Activated T-helper 1 cell treated with anti-CD3 and anti-CD28 coated beads, Interleukin-12 subunit alpha, Interleukin-12 subunit beta, Interleukin-2, Interleukin-4 antibody, amounts not matched to agents 30 ng/mL and 10 ng/mL and 1 ng/mL, durations not matched to agents 14 hours and 24 hours and 36 hours (primary cell): ENCODE data around the gene IRX6. TPM values are rescaled to one million over a fixed set of nuclear protein-coding genes. Genes with fewer than 3 reads are reported as not detected.

ENCODE experiments used
- DNase-seq: peaks from one replicate; pipeline ENCODE4 v3.0.0; 2021; ENCODE audit warnings: low spot score
- H3K27ac Mint-ChIP-seq: one replicate; pipeline ENCODE4 v1.8.0; 2021; ENCODE audit warnings: mild to moderate bottlenecking, mixed read lengths
- H3K27me3 Mint-ChIP-seq: one replicate; pipeline ENCODE4 v1.8.0; 2022; ENCODE audit warnings: mild to moderate bottlenecking, moderate library complexity, mixed read lengths; ENCODE audit not compliant: insufficient read depth
- H3K36me3 Mint-ChIP-seq: one replicate; pipeline ENCODE4 v1.8.0; 2021; ENCODE audit warnings: low read depth, mixed read lengths
- H3K4me1 Mint-ChIP-seq: one replicate; pipeline ENCODE4 v1.8.0; 2021; ENCODE audit warnings: low read depth, mixed read lengths
- H3K4me3 Mint-ChIP-seq: one replicate; pipeline ENCODE4 v1.8.0; 2021; ENCODE audit warnings: mild to moderate bottlenecking, moderate library complexity, mixed read lengths
- H3K9me3 Mint-ChIP-seq: one replicate; pipeline ENCODE4 v1.8.0; 2021; ENCODE audit warnings: mixed read lengths
- intact Hi-C: fragments of 100-400 bp; cut with micrococcal nuclease; formaldehyde crosslinking; loops from one replicate; pipeline ENCODE4 v1.15.1; 2024
- total RNA-seq: library from RNA; stranded (reverse); gene quantifications from 2 replicates; pipeline ENCODE4 v1.2.3, GENCODE V29; 2022

The IRX6 gene
- total RNA-seq = not detected in 2 replicates

DNA sequence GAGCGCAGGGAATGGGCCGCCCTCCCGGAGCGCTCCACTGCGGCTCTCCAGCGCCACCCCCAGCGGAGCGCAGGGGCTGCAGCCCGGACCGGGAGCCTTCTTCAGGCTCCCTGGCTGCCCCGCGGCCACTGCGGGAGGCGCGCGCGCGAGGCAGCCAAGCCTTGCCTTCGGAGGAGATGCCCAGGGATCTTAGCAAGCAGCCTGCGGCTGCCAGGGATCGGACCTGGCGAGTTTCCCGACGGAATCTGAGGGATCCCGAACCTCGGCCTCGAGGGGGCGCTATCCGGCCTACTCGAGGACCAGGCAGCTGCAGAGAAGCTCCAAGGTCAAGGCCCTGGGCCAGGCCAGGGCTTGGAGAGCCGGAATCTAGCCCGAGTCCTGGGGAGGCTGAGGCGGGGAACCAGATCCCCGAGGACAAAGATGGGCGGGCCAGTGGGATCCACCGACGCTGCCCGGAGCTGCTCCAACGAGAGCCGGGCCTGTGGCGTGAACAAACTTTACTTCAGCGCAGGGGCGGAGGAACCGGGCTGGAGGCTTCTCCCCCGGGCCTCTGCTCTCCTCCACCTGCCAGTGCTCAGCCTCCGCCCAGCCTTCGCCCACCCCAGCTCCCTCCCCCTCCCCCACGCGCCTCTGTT, at the start of gene IRX6:
Gene IRX6, plus strand, starts transcription at position 567 of the 635 bp plus-strand sequence. CDS start 889 bp downstream, outside the sequence.
- intact Hi-C loops = no loop called here
- H3K27me3 Mint-ChIP-seq = peaks cover 37% of the 10 kb centered on the region
- DNase-seq = no peak

DNA sequence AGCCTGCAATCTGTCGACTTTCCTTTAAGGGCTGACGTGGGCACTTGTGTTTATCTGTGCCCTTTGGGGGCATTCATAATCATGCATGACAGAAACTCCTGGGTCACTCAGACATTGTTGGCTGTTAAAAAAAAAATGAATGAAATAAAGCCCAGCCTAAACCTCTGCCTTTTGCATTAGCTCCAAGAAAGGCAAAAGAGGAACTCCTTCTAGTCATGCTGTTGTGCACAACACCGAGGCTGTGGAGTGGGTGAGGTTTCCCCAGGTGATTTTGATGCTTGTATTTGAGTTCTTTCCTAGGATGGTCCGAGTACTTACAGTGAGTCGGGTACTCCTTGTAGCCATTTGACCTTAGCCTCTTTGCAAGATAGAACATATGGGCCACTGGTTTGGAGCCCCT, 49.6 kb upstream of the IRX6 start:
- H3K27me3 Mint-ChIP-seq = no peaks in the 10 kb centered on the region
- H3K9me3 Mint-ChIP-seq = no peaks in the 10 kb centered on the region
- intact Hi-C loops = no loop called here
- no peak overlapping the region for H3K27ac Mint-ChIP-seq
- no peaks in the 10 kb centered on the region for H3K36me3 Mint-ChIP-seq
- no peak overlapping the region for H3K4me3 Mint-ChIP-seq
- no peaks in the 10 kb centered on the region for H3K4me1 Mint-ChIP-seq
- no peak for DNase-seq

More for the DNA sequence above, at the start of gene IRX6:
- no peaks in the 10 kb centered on the region for H3K9me3 Mint-ChIP-seq
- H3K36me3 Mint-ChIP-seq = no peaks in the 10 kb centered on the region
- peaks cover 4% of the 10 kb centered on the region for H3K4me1 Mint-ChIP-seq
- no peak within 1 kb of the TSS for H3K4me3 Mint-ChIP-seq
- H3K27ac Mint-ChIP-seq = no peak within 1 kb of the TSS

DNA sequence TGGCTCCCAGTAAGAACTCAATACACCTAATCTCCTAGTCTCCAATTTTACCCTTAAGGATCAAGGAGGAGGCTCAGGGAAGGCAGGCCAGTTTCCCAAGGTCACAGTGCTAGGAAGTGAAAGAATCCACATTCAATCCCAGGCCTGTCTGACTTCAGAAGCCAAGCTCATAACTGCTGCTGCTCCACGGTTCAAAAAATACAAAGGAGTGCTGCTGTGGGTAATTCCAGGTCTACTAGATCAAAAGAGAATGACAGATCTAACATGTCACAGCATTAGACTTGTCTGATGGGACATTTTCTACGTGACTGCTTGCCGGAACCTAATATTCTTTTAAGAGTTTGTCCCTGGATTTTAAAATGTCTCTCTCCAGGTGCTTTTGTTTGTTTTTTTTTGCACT, 48.8 kb upstream of the IRX6 start:
- Mint-ChIP-seq H3K27ac (no peak overlapping the region), H3K36me3 (no peaks in the 10 kb centered on the region), H3K27me3 (no peaks in the 10 kb centered on the region), H3K4me3 (no peak overlapping the region), H3K4me1 (no peaks in the 10 kb centered on the region), H3K9me3 (no peaks in the 10 kb centered on the region)
- no peak for DNase-seq
- intact Hi-C loops = no loop called here

DNA sequence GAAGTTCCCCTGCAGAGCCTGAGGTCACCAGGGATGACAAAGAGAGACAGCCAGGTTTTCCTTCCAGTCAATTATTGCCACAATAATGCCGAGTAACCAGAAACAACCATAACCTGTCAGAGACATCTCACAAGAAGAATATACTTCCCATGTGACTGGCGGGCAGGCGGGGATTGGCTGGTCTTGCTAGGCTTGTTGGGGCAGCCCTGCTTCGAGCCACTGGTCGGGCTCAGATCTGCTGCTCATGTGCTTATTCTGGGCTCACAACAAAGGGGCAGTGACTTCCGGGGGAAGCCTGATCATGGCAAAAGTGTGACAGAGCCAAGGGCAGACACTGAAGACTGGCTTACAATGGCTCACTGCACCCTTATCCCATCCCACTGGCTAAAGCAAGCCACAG, 48.1 kb upstream of the IRX6 start:
- Mint-ChIP-seq H3K4me3 (no peak overlapping the region), H3K27ac (no peak overlapping the region), H3K9me3 (no peaks in the 10 kb centered on the region), H3K27me3 (no peaks in the 10 kb centered on the region), H3K4me1 (no peaks in the 10 kb centered on the region), H3K36me3 (no peaks in the 10 kb centered on the region)
- intact Hi-C loops = no loop called here
- no peak for DNase-seq

DNA sequence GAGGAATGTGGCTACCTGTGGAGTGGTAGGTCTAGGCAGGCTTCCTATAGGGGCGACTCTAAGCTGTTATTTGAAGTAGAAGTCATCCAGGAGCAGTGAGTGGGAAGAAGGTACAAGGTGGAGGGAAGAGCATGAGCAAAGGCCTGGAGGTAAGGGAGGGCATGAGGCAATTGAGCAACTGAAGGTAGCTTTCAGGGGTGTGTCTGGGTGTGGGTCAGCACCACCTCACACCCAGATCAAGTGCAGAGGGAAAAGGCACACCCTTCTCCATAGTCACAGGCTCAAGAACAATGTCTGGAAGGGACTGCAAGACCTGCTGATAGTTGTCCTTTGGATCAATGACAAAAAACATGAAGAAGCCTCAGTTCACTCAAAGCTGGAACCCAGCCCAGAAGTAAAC, 46.5 kb upstream of the IRX6 start:
- no peaks in the 10 kb centered on the region for H3K36me3 Mint-ChIP-seq
- DNase-seq = no peak
- H3K9me3 Mint-ChIP-seq = no peaks in the 10 kb centered on the region
- no peak overlapping the region for H3K27ac Mint-ChIP-seq
- no peak overlapping the region for H3K4me3 Mint-ChIP-seq
- intact Hi-C loops = no loop called here
- H3K4me1 Mint-ChIP-seq = no peaks in the 10 kb centered on the region
- no peaks in the 10 kb centered on the region for H3K27me3 Mint-ChIP-seq

DNA sequence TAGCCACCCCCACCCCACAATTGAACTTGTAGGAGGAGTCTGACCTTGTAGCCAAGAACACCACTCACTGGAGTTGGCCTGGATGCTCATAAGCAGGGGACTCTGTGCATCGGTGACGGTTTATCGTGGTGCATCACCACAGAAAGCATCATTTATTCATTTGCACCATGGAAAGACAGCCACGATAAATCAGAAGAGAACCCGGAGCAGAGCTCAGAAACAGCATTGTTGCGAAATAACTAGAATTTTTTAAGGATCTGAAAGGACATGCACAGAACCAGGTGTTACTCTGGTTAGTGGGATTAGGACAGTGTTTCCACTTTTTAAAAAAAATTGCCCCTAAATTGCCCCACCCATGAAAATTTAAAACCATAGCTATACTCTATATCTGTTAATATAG, 44.4 kb upstream of the IRX6 start:
- Mint-ChIP-seq H3K27ac (no peak overlapping the region), H3K4me3 (no peak overlapping the region), H3K9me3 (no peaks in the 10 kb centered on the region), H3K4me1 (no peaks in the 10 kb centered on the region), H3K36me3 (no peaks in the 10 kb centered on the region), H3K27me3 (no peaks in the 10 kb centered on the region)
- no peak for DNase-seq
- intact Hi-C loops = no loop called here

DNA sequence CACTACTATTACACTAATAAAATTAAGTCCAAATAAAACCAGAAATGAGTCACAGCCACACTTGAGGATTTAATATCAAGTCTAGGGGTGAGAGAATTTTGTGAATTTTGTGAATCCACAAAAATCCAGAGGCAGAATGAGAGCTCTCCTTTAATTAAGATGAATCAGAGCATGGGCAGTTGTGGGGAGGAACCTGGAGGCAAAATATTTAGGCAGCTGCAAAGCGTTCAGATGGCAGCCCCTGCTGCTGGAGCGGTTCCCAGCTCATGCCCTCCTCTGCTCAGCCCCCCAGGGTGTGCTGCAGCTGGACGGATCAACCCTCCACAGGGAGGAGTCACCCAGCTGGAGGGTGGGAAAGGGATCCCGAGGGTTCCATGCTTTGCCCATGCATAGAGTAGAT, 43.4 kb upstream of the IRX6 start:
- H3K4me3 Mint-ChIP-seq = no peak overlapping the region
- no peaks in the 10 kb centered on the region for H3K36me3 Mint-ChIP-seq
- DNase-seq = no peak
- H3K4me1 Mint-ChIP-seq = no peaks in the 10 kb centered on the region
- no peaks in the 10 kb centered on the region for H3K27me3 Mint-ChIP-seq
- no peak overlapping the region for H3K27ac Mint-ChIP-seq
- no peaks in the 10 kb centered on the region for H3K9me3 Mint-ChIP-seq
- intact Hi-C loops = no loop called here

DNA sequence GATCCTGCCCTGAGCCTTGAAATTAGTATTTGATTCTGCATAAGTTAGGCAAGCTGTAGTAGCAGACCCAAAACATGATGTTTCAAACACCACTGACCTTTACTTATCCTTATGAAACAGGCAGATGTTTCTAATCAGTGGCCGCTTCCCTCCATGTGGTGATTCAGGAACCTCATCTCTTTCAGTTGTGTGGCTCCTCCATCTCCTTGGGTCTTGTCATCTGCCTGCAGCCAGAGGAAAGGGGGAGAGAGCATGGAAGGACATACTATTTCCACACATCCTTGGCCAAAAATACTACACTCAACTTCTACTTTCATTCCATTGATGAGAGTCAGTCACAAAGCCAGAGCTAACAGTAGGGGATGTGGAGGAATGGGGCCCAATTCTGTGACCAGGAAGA, 41.6 kb upstream of the IRX6 start:
- DNase-seq = no peak
- intact Hi-C loops = no loop called here
- Mint-ChIP-seq H3K27ac (no peak overlapping the region), H3K9me3 (peaks cover 5% of the 10 kb centered on the region), H3K36me3 (no peaks in the 10 kb centered on the region), H3K27me3 (no peaks in the 10 kb centered on the region), H3K4me3 (no peak overlapping the region), H3K4me1 (no peaks in the 10 kb centered on the region)

DNA sequence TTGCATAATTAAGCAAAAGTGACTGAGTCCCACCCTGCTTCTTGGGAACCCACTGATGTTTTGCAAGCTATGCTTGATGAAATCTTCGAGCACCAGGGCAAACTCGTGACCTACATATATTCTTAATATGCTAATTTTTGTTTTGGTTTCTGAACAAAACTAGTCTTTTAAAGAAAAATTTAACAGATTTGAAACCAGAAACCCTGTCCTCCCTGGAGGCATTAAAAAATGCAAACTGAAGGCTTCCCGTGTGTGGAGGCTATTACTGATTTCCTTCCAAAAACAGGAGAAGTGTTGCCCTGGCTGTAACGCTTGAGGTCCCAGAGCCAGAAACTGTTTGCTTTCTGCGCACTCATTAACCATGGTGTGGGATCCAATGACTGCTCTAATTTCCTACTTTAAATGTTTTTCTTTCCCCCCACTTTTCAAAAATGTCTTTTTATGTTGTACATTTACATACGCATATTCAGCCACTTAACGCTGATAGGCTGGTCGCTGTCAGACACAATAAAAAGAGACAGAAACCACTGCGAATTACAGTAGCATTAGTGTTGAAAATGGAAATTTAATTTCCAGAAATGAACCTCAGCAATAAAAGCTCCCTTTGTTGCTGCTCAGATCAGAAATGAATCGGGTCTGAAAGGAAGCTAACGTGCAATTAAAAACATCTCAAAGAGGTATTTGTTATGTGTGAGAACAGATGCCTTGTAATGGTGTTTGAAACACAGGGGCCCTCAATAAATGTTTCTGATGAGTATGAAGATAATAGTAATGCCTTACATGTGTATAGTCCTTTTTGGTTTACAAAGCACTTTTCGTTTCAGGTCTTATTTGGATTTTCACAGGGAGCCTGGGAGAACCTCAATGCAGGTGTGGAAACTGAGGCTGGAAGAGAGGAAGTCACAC, 39.9 kb upstream of the IRX6 start:
- no peak overlapping the region for H3K27ac Mint-ChIP-seq
- DNase-seq = no peak
- no peak overlapping the region for H3K4me3 Mint-ChIP-seq
- no peaks in the 10 kb centered on the region for H3K36me3 Mint-ChIP-seq
- H3K4me1 Mint-ChIP-seq = no peaks in the 10 kb centered on the region
- intact Hi-C loops = no loop called here
- peaks cover 5% of the 10 kb centered on the region for H3K9me3 Mint-ChIP-seq
- H3K27me3 Mint-ChIP-seq = no peaks in the 10 kb centered on the region

DNA sequence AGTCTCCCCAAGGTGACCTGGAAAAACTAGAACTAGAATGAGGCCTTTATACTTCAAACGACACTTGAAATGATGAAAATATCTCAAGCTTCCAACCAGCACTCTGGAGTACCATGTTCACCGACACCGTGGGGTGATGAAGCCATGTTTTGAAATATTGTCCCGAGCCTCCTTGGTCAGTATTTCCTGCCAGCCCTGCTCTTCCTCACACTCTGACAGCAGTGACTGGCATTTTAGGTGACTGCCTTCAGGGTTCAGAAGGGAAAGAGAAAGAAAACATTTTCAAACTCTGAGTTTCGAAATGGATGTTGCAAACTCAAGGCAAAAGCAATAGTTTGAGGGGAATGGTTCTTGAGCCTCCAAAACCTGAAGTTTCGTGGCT, 39.3 kb upstream of the IRX6 start:
- no peaks in the 10 kb centered on the region for H3K27me3 Mint-ChIP-seq
- no peak overlapping the region for H3K27ac Mint-ChIP-seq
- DNase-seq = no peak
- H3K4me1 Mint-ChIP-seq = no peaks in the 10 kb centered on the region
- peaks cover 5% of the 10 kb centered on the region for H3K9me3 Mint-ChIP-seq
- no peak overlapping the region for H3K4me3 Mint-ChIP-seq
- no peaks in the 10 kb centered on the region for H3K36me3 Mint-ChIP-seq
- intact Hi-C loops = no loop called here

DNA sequence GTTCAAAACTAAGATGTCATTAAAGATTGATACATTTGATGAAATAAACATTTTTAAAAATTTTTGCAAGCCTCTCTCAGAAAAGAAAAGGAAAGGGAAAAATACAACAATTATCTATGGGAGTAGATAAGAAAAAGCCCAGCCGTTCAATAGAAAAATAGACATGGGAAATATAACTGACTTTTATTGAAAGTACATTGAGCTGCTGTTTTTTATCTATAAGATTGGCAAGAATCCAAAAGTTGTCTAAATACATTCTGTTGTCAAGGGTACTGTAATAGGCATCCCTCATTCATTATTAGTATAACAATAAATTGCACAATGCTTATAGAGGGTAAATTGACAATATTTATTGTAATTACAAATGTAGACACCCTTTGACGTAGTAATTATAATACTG, 38.4 kb upstream of the IRX6 start:
- Mint-ChIP-seq H3K9me3 (peaks cover 5% of the 10 kb centered on the region), H3K27me3 (peaks cover under 1% of the 10 kb centered on the region), H3K4me1 (no peaks in the 10 kb centered on the region), H3K36me3 (no peaks in the 10 kb centered on the region), H3K27ac (no peak overlapping the region), H3K4me3 (no peak overlapping the region)
- intact Hi-C loops = no loop called here
- DNase-seq = no peak

DNA sequence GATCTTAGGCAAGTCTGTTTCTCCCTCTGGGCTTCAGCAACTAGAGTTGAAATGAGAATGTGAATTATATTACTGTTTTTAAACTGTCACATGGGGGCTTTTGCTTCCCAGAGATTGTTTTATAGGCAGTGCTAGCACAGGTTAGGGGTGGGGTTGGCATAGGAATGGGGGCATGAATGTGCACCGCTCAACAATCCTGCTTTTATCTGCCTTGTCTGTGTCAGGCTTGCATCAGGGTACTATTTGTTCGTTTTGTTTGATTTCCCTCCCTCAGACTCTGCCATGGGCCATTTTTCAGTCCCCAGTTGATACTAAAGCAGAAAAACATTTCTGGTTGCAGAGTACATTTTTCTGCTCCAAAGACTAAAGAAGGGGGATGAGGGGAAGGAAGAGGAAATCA, 34.6 kb upstream of the IRX6 start:
- H3K27ac Mint-ChIP-seq = no peak overlapping the region
- DNase-seq = no peak
- peaks cover 5% of the 10 kb centered on the region for H3K9me3 Mint-ChIP-seq
- no peak overlapping the region for H3K4me3 Mint-ChIP-seq
- intact Hi-C loops = no loop called here
- no peaks in the 10 kb centered on the region for H3K36me3 Mint-ChIP-seq
- no peaks in the 10 kb centered on the region for H3K4me1 Mint-ChIP-seq
- peaks cover 2% of the 10 kb centered on the region for H3K27me3 Mint-ChIP-seq

DNA sequence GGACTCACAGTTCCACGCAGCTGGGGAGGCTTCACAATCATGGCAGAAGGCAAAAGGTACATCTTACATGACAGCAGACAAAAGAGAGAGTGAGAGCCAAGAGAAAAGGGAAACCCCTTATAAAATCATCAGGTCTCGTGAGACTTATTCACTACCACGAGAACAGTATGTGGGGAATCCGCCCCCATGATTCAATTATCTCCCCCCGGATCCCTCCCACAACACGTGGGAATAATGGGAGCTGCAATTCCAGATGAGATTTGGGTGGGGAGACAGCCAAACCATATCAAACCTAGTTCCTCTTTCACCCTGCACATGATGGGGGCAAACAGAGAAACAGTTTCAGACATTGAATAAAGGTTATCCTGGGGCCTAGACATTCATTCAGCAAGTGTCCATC, 32.2 kb upstream of the IRX6 start:
- Mint-ChIP-seq H3K36me3 (no peaks in the 10 kb centered on the region), H3K9me3 (peaks cover 5% of the 10 kb centered on the region), H3K4me3 (no peak overlapping the region), H3K27ac (no peak overlapping the region), H3K4me1 (no peaks in the 10 kb centered on the region), H3K27me3 (peaks cover 2% of the 10 kb centered on the region)
- no peak for DNase-seq
- intact Hi-C loops = no loop called here
